Breast epithelium (tissue), 4 donors: ENCODE data around the gene GATC. TPM values are rescaled to one million over a fixed set of nuclear protein-coding genes. Genes with fewer than 3 reads are reported as not detected.

Experiments
- DNase-seq, 2 donors: peaks; one replicate each; pipeline ENCODE4 v3.0.0-alpha.2; 2019; ENCODE audit warnings: low spot score in 2 of 2
- H3K27ac ChIP-seq, 2 donors: fragments of 200-600 bp; sonication (generic) in 1 of 2; one replicate each; pipeline ENCODE4 v1.5.1; 2016 to 2019; ENCODE audit warnings: mild to moderate bottlenecking in 1 of 2
- H3K27me3 ChIP-seq, 2 donors: fragments of 200-600 bp; sonication (generic) in 1 of 2; one replicate each; pipeline versions ENCODE4 v1.5.1 to v1.6.0; 2017 to 2019; ENCODE audit warnings: control low read depth in 1 of 2, mild to moderate bottlenecking in 1 of 2
- H3K36me3 ChIP-seq: fragments of 200-600 bp; one replicate; pipeline ENCODE4 v1.5.1; 2019
- H3K4me1 ChIP-seq, 2 donors: fragments of 200-600 bp; sonication (generic); one replicate each; pipeline ENCODE4 v1.5.1; 2016 to 2019; ENCODE audit warnings: control low read depth in 1 of 2
- H3K4me3 ChIP-seq, 3 donors: fragments of 200-600 bp; sonication (generic); 1 replicate in 2 of 3; 2 replicates in 1 of 3; pipeline ENCODE4 v1.5.1; 2016 to 2019; ENCODE audit warnings: mild to moderate bottlenecking in 3 of 3, moderate library complexity in 2 of 3
- H3K9me3 ChIP-seq, 2 donors: fragments of 200-600 bp; sonication (generic) in 1 of 2; one replicate each; pipeline ENCODE4 v1.5.1; 2016 to 2019; ENCODE audit warnings: control low read depth in 1 of 2
- POLR2A ChIP-seq: fragments of 450-650 bp; IDR thresholded peaks from one replicate; pipeline ENCODE4 v1.6.1; 2016; ENCODE audit warnings: antibody characterized with exemption, mild to moderate bottlenecking, moderate library complexity
- POLR2AphosphoS5 ChIP-seq, 3 donors: sonication (generic); formaldehyde crosslinking; IDR thresholded peaks; one replicate each; pipeline ENCODE4 v1.6.1; 2017; ENCODE audit warnings: antibody characterized with exemption in 3 of 3
- intact Hi-C: fragments of 100-400 bp; cut with DNase I; formaldehyde crosslinking; loops from one replicate; pipeline ENCODE4 v1.15.1; 2023; ENCODE audit warnings: low total_unique reads
- total RNA-seq, 3 donors: library from RNA; depleted of rRNA; stranded (reverse); fragments of >200 nt; gene quantifications; one replicate each; pipeline ENCODE4 v1.1.0, GENCODE V29; 2016
- TF ChIP-seq, protein P1 (sequence below), 3 donors: fragments of 450-650 bp; IDR thresholded peaks; one replicate each; pipeline ENCODE4 v1.5.1; 2016 to 2017; ENCODE audit warnings: antibody characterized with exemption in 3 of 3, mild to moderate bottlenecking in 3 of 3, moderate library complexity in 3 of 3

The GATC gene
- total RNA-seq, 3 donors from 2014 or later = 26.5 to 35.8 (median 32.5) TPM

DNA sequence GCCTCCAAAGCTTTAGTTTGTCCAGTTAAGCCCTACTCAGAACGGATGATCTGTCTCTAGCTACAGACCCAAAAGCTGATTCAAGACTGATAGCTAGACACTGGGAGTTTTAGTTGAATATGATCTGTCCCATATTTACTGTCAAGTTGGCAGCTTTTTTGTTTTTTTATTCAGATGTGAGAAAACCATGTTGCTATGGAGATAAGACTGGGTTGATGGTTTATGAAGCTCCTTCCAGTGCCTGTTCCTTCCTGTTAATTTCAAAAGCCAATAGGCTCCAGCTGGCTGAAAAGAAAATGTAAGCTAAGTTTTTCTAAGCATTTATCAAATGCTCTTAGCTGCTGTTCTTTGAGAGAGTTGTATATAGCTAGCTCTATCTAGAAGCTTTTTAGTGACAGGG, 54.3 kb downstream of the GATC start:
- Histone ChIP-seq H3K27me3 (no peaks in the 10 kb centered on the region), H3K4me3 (no peak overlapping the region), H3K27ac (no peak overlapping the region), H3K9me3 (no peaks in the 10 kb centered on the region), H3K4me1 (peaks cover 0 to 3% of the 10 kb centered on the region in 2 donors), H3K36me3 (no peaks in the 10 kb centered on the region)
- intact Hi-C loops = no loop called here
- no peak for TF ChIP-seq POLR2A
- TF ChIP-seq, protein P1, sequence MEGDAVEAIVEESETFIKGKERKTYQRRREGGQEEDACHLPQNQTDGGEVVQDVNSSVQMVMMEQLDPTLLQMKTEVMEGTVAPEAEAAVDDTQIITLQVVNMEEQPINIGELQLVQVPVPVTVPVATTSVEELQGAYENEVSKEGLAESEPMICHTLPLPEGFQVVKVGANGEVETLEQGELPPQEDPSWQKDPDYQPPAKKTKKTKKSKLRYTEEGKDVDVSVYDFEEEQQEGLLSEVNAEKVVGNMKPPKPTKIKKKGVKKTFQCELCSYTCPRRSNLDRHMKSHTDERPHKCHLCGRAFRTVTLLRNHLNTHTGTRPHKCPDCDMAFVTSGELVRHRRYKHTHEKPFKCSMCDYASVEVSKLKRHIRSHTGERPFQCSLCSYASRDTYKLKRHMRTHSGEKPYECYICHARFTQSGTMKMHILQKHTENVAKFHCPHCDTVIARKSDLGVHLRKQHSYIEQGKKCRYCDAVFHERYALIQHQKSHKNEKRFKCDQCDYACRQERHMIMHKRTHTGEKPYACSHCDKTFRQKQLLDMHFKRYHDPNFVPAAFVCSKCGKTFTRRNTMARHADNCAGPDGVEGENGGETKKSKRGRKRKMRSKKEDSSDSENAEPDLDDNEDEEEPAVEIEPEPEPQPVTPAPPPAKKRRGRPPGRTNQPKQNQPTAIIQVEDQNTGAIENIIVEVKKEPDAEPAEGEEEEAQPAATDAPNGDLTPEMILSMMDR (IDR thresholded peaks at IDR 0.05) = no peak
- no peak for DNase-seq

DNA sequence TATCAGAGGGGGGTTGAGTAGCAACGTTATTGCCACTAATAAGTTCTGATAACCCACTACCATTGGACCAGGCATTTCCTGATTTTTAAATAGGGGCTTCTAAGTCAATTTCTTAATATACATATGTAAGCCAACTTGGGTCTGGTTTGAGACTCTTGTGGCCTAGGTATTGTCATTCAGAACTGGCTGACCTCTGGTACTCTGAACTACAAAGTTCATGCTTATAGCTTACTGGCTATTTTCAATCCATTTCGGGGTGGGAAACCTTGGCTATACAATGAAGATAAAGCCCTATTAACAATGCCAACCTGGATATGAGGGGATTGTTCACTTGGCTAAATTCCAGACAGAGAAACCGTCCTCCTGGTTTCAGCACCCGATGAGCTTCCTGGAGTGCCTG, 58.3 kb downstream of the GATC start:
- Histone ChIP-seq H3K27me3 (no peaks in the 10 kb centered on the region), H3K4me3 (no peak overlapping the region), H3K9me3 (no peaks in the 10 kb centered on the region), H3K36me3 (no peaks in the 10 kb centered on the region), H3K4me1 (no peaks in the 10 kb centered on the region), H3K27ac (no peak overlapping the region)
- no peak for DNase-seq
- intact Hi-C loops = no loop called here
- TF ChIP-seq, protein P1 (IDR thresholded peaks at IDR 0.05) = no peak
- TF ChIP-seq POLR2A (no peak), POLR2AphosphoS5 (IDR thresholded peaks at IDR 0.05) (no peak)

DNA sequence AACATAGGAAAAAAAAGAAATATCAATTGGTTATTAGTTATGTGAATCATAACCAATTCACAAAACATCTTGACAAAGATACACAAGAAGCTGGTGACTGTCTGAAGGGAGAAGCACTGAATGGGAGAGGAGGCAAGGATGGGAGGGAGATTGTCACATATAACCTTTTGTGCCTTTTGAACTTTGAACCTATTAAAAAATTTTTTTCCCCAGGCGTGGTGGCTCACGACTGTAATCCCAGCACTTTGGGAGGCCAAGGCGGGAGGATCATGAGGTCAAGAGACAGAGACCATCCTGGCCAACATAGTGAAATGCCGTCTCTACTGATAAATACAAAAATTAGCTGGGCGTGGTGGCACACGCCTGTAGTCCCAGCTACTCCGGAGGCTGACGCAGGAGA, 62.3 kb downstream of the GATC start:
- Histone ChIP-seq H3K4me3 (no peak overlapping the region), H3K36me3 (no peaks in the 10 kb centered on the region), H3K9me3 (no peaks in the 10 kb centered on the region), H3K4me1 (no peaks in the 10 kb centered on the region), H3K27me3 (no peaks in the 10 kb centered on the region), H3K27ac (no peak overlapping the region)
- DNase-seq = no peak
- intact Hi-C loops = no loop called here
- TF ChIP-seq POLR2AphosphoS5 (IDR thresholded peaks at IDR 0.05) (no peak), POLR2A (no peak)
- TF ChIP-seq, protein P1 (IDR thresholded peaks at IDR 0.05) = no peak

Other genes starting within 250 kb of the GATC start
- gene RPLP0, start 245.3 kb upstream of the GATC start, total RNA-seq = 1,000 to 10,000 TPM; 3,137 to 4,833 (median 3,312) TPM
- 10 to 100 TPM; 44.8 to 74.1 (median 53.9) TPM for gene PXN, start 180.7 kb upstream of the GATC start, total RNA-seq
- under 1 TPM; under 0.01 TPM for gene RNU4-2, start 154.5 kb upstream of the GATC start, total RNA-seq
- gene RNU4-1, start 153.2 kb upstream of the GATC start, total RNA-seq = under 1 TPM in 2 of 3 donors, not detected in 1; under 0.01 TPM
- gene SIRT4, start 144.1 kb upstream of the GATC start, total RNA-seq = 1 to 10 TPM in 2 of 3 donors, under 1 TPM in 1; 0.98 to 3.1 (median 1.6) TPM
- gene PLA2G1B, start 118.7 kb upstream of the GATC start, total RNA-seq = not detected
- gene MSI1, start 77.3 kb upstream of the GATC start, total RNA-seq = 1 to 10 TPM in 1 of 3 donors, under 1 TPM in 1, not detected in 1; 0.59 to 2.0 TPM
- 100 to 1,000 TPM; 464 to 649 (median 599) TPM for gene COX6A1, start 8.3 kb upstream of the GATC start, total RNA-seq
- gene TRIAP1, start 60 bp upstream of the GATC start, total RNA-seq = 10 to 100 TPM; 10.2 to 21.3 (median 13.0) TPM
- gene SRSF9, start 23.3 kb downstream of the GATC start, total RNA-seq = 10 to 100 TPM; 65.9 to 97.3 (median 82.5) TPM
- 100 to 1,000 TPM; 155 to 170 (median 167) TPM for gene DYNLL1, start 49.7 kb downstream of the GATC start, total RNA-seq
- 10 to 100 TPM; 26.2 to 33.0 (median 26.5) TPM for gene COQ5, start 82.7 kb downstream of the GATC start, total RNA-seq
- gene RNF10, start 87.9 kb downstream of the GATC start, total RNA-seq = 100 to 1,000 TPM; 112 to 164 (median 149) TPM
- gene POP5, start 135.0 kb downstream of the GATC start, total RNA-seq = 10 to 100 TPM; 35.4 to 43.8 (median 42.4) TPM
- 1 to 10 TPM in 1 of 3 donors, under 1 TPM in 1, not detected in 1; 0.80 to 2.3 TPM for gene CABP1, start 194.2 kb downstream of the GATC start, total RNA-seq
- gene MLEC, start 240.7 kb downstream of the GATC start, total RNA-seq = 10 to 100 TPM; 67.6 to 75.4 (median 67.8) TPM